Prostate gland (tissue), 2 donors: ENCODE data around the gene DLGAP1. TPM values are rescaled to one million over a fixed set of nuclear protein-coding genes. Genes with fewer than 3 reads are reported as not detected.

Experiments
- DNase-seq: peaks from one replicate; pipeline ENCODE4 v3.0.0-alpha.2; 2019; ENCODE audit warnings: low spot score
- H3K27ac ChIP-seq, 2 donors: fragments of 200-600 bp; sonication (generic); 2 replicates each; pipeline ENCODE4 v1.5.1; 2017 to 2019
- H3K27me3 ChIP-seq: fragments of 200-600 bp; sonication (generic); replicated peaks from 2 replicates; pipeline ENCODE4 v1.5.1; 2019; ENCODE audit not compliant: insufficient read depth
- H3K36me3 ChIP-seq, 2 donors: fragments of 200-600 bp; sonication (generic); 1 replicate in 1 of 2; 2 replicates in 1 of 2; pipeline versions ENCODE4 v1.5.1 to v1.8.1; 2017 to 2019
- H3K4me1 ChIP-seq: fragments of 200-600 bp; sonication (generic); replicated peaks from 2 replicates; pipeline ENCODE4 v1.5.1; 2019
- H3K4me3 ChIP-seq, 2 donors: fragments of 200-600 bp; sonication (generic); 2 replicates each; pipeline ENCODE4 v1.5.1; 2017 to 2019
- H3K9me3 ChIP-seq: fragments of 200-600 bp; sonication (generic); 2 replicates; pipeline ENCODE4 v1.5.1; 2017
- CTCF ChIP-seq, 4 experiments: fragments of 200-600 bp in 2 of 4; fragments of 450-650 bp in 2 of 4; sonication (generic) in 2 of 4; IDR thresholded peaks; 1 replicate in 3 of 4; 2 replicates in 1 of 4; pipeline ENCODE4 v1.5.1; 2016 to 2019; ENCODE audit warnings: antibody characterized with exemption in 4 of 4, mild to moderate bottlenecking in 2 of 4, moderate library complexity in 2 of 4
- POLR2A ChIP-seq: fragments of 450-650 bp; IDR thresholded peaks from one replicate; pipeline ENCODE4 v1.6.1; 2016; ENCODE audit warnings: antibody characterized with exemption, mild to moderate bottlenecking
- POLR2AphosphoS5 ChIP-seq: sonication (generic); formaldehyde crosslinking; IDR thresholded peaks from one replicate; pipeline ENCODE4 v1.6.1; 2017; ENCODE audit warnings: antibody characterized with exemption
- WGBS: methylation state at CpG from one replicate; pipeline ENCODE4 v1.1.5; 2018; 5-methylcytosine and 5-hydroxymethylcytosine counted together
- intact Hi-C: fragments of 100-400 bp; cut with DNase I; formaldehyde crosslinking; loops from one replicate; pipeline ENCODE4 v1.14.2; 2022
- total RNA-seq, 2 donors: library from RNA; depleted of rRNA; stranded (reverse); fragments of >200 nt; gene quantifications; one replicate each; pipeline ENCODE4 v1.1.0, GENCODE V29; 2016

The DLGAP1 gene
- total RNA-seq, 2 donors from 2014 or later: 42.2 to 66.7 TPM

- DNase-seq: no peak
- H3K27ac ChIP-seq: no peak overlapping the region
- H3K4me3 ChIP-seq: no peak overlapping the region
- H3K9me3 ChIP-seq: no peaks in the 10 kb centered on the region
- intact Hi-C loops: no loop called here
- H3K4me1 ChIP-seq: no peaks in the 10 kb centered on the region
- TF ChIP-seq CTCF (IDR thresholded peaks at IDR 0.05) (no peak), POLR2AphosphoS5 (no peak), POLR2A (no peak)
- no peaks in the 10 kb centered on the region for H3K27me3 ChIP-seq
- no peaks in the 10 kb centered on the region for H3K36me3 ChIP-seq
- WGBS: 31% methylated on average over 5 of the region's 5 CpGs
Measured at GRCh38 chr18:3688690-3689089, 766.4 kb downstream of the DLGAP1 start.

GRCh38 chr18:3683483-3683882, 771.6 kb downstream of the DLGAP1 start:
- Histone ChIP-seq H3K36me3 (no peaks in the 10 kb centered on the region), H3K27me3 (no peaks in the 10 kb centered on the region), H3K4me1 (no peaks in the 10 kb centered on the region), H3K27ac (no peak overlapping the region), H3K4me3 (no peak overlapping the region), H3K9me3 (no peaks in the 10 kb centered on the region)
- WGBS: 45% methylated on average over 3 of the region's 3 CpGs
- intact Hi-C loops: no loop called here
- TF ChIP-seq POLR2AphosphoS5: no peak
- TF ChIP-seq CTCF (IDR thresholded peaks at IDR 0.05): no peak
- no peak for DNase-seq

GRCh38 chr18:3682061-3682460, 773.0 kb downstream of the DLGAP1 start:
- intact Hi-C loops: no loop called here
- Histone ChIP-seq H3K4me1 (no peaks in the 10 kb centered on the region), H3K9me3 (no peaks in the 10 kb centered on the region), H3K27ac (no peak overlapping the region), H3K4me3 (no peak overlapping the region), H3K27me3 (no peaks in the 10 kb centered on the region), H3K36me3 (no peaks in the 10 kb centered on the region)
- no peak for DNase-seq
- WGBS: 94% methylated on average over 3 of the region's 3 CpGs
- TF ChIP-seq POLR2AphosphoS5 (no peak), POLR2A (no peak), CTCF (IDR thresholded peaks at IDR 0.05) (no peak)

- intact Hi-C loops: no loop called here
- Histone ChIP-seq H3K27ac (peak overlapping the region in 1 of 2 donors; percentile 36), H3K4me1 (no peaks in the 10 kb centered on the region), H3K36me3 (no peaks in the 10 kb centered on the region), H3K27me3 (no peaks in the 10 kb centered on the region), H3K4me3 (no peak overlapping the region), H3K9me3 (no peaks in the 10 kb centered on the region)
- TF ChIP-seq POLR2AphosphoS5 (peak; percentile 74), POLR2A (no peak), CTCF (IDR thresholded peaks at IDR 0.05) (no peak)
- DNase-seq: peak; percentile 67
- 62% methylated on average over 5 of the region's 5 CpGs for WGBS
Measured at GRCh38 chr18:3679241-3679640, 775.9 kb downstream of the DLGAP1 start.

- no peaks in the 10 kb centered on the region for H3K27me3 ChIP-seq
- intact Hi-C loops: no loop called here
- no peak overlapping the region for H3K4me3 ChIP-seq
- H3K9me3 ChIP-seq: no peaks in the 10 kb centered on the region
- H3K4me1 ChIP-seq: no peaks in the 10 kb centered on the region
- TF ChIP-seq POLR2A: no peak
- TF ChIP-seq CTCF (IDR thresholded peaks at IDR 0.05): no peak
- no peak for TF ChIP-seq POLR2AphosphoS5
- WGBS: 96% methylated on average over 8 of the region's 8 CpGs
- H3K27ac ChIP-seq: no peak overlapping the region
- no peaks in the 10 kb centered on the region for H3K36me3 ChIP-seq
- no peak for DNase-seq
Measured at GRCh38 chr18:3675994-3676393, 779.1 kb downstream of the DLGAP1 start.
